ENCODE results near the gene FAM168A.
"Not testable (repeated sequence)": the region's sequence is repeated elsewhere in the genome, so short reads cannot be mapped to it uniquely, and the experiment has no call there.

The FAM168A gene

DNA sequence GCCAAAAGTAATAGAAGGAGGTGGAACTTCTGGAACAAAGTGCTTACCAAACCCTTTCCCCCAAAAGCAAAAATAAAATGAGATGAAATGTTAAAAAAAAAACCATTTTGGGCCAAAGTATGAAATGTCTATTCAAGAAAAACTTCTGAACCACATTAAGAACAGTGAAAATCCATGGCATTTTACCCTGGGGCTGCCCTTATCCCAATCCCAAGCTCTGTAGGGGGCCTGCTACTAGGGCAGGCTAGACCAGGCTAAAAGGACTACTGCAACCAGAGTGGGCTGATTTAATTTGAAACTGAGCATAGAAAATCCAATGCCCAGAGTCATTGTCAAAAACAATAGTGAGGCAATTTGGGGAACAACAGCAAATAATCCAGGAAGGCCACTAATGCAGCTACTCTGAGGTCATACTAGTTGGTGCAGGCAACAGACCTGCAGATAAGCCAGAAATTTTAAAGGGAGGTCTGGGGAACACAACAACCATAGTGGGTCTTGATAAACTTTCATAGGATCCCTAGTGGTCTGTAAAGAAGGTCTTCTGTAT is 122.3 kb downstream of the FAM168A start:
- DNase-seq (ENCODE audit: insufficient read length, low spot score) = no peak

DNA sequence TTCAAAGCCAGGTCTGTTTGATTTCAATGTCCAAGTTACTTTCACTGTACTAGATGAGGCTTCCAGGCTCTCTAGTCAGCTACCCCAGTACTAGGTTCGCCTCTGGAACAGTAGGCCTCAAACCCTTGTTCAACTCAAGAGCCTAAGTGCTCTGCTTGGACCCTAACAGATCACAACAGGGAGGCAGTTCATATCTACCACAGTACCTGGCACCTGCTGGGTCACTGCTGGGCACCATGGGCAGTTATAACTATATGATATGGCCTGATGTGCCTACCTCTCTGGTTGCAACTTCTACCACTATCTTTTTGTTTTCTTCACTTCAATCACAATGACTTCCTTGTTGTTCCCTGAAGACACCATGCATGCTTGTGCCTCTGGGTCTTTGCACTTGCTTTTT is 124.7 kb downstream of the FAM168A start:
- FAIRE-seq (no peak), DNase-seq (ENCODE audit: insufficient read length, low spot score) (no peak)

More for the DNA sequence above, 122.3 kb downstream of the FAM168A start:
- FAIRE-seq = no peak

DNA sequence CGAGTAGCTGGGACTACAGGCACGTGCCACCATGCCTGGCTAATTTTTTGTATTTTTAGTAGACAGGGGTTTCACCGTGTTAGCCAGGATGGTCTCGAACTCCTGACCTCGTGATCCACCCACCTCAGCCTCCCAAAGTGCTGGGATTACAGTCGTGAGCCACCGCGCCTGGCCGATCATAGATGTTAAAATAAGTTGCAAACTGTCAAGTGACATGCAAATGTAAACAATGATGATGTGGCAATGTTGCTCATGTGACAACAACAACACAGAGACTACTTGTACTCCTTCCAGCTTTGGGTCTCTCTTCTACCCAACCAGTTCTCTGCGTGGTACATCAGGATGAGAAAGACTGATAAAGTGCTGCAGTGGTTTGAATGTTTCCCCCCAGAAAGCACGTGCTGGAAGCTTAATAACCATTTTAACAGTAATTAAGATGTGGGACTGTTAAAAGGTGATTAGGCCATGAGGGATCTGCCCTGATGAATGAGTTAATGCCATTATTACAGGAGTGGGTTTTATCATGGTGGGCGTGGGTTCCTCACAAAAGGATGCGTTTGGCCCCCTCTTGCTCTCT is 127.8 kb downstream of the FAM168A start:
- not testable (repeated sequence) for FAIRE-seq; DNase-seq (ENCODE audit: insufficient read length, low spot score)

- DNase-seq (ENCODE audit: insufficient read length, low spot score) = no peak
- no peak for FAIRE-seq
These were observed 128.5 kb downstream of the FAM168A start for GRCh38 chr11:73469401-73469800.

DNA sequence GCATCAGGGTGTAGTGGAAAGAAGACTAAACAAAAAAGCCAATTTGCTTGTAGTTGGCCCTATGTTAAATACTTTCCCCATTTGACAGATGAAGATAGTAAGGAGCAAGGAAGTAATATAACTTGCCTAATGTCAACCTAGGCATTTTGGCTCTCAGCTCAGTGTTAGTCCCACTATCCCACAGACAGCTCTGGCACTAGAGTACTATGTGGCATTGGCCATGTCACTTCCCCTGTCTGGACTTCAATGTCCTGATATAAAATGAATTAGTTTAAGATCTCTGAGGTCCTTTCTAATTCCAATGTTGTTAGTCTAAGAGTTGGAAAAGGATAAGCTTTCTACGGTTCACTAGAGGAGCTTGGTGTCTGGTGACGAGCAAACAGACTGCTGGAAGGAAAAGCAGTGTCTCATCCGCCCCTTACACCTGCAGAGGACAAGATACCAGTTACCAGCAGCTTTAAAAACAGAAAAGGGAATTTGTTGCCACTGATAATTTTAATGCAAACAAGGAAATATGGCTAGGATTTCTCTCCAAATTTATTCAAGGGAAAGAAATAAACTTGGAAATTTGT is 129.2 kb downstream of the FAM168A start:
- FAIRE-seq = no peak
- DNase-seq (ENCODE audit: insufficient read length, low spot score) = no peak

GRCh38 chr11:73467505-73467904 is 130.4 kb downstream of the FAM168A start:
- FAIRE-seq = no peak
- no peak for DNase-seq (ENCODE audit: insufficient read length, low spot score)

GRCh38 chr11:73466643-73467042 is 131.3 kb downstream of the FAM168A start:
- DNase-seq (ENCODE audit: insufficient read length, low spot score) = no peak
- FAIRE-seq = no peak

DNA sequence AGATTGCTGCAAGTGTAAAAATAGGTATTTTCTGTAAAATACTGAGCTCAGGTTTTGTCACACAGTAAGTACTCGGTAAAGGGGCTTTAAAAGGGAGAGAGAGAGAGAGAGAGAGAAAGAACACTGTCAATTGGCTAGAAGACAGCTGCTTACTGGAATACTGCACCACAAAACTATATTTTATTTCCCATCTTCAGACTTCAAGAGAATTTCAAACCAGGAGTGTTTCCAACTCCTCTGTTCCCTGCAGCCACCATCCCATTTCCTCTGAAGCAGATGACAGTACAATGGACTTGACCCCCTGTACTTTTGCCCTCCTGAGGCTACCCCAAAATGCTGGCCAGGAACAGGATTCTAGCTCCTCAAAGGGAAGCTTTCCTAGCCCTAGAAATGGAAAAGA is 132.0 kb downstream of the FAM168A start:
- DNase-seq (ENCODE audit: insufficient read length, low spot score) = no peak
- FAIRE-seq = no peak

DNA sequence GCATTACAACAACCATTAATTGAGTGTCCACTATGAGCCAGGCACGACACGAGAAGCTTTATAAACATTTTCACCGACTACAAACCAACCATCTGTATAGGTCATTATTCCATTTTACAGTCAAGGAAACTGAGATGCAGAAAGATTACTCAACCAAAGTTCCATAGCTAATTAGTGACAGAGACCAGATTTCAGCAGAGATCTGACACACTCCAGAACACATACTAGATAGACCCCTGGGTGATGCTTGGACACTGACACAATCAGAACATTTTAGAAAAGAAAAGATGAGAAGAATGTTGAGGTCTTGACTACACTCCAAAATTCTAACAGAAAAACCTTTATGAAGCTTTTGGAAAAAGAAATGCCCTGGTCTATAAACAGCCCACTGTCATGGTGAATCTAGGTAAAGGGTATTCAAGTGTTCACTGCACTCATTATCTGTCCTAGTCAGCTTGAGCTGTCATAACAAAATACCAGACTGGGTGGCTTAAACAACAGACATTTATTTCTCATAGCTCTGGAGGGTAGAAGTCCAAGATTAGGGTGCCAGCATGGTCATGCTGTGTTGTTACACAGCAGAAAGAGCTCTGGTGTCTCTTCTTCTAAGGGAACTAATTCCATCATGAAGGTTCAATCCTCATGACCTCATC is 132.8 kb downstream of the FAM168A start:
- no peak for FAIRE-seq
- DNase-seq (ENCODE audit: insufficient read length, low spot score) = no peak

DNA sequence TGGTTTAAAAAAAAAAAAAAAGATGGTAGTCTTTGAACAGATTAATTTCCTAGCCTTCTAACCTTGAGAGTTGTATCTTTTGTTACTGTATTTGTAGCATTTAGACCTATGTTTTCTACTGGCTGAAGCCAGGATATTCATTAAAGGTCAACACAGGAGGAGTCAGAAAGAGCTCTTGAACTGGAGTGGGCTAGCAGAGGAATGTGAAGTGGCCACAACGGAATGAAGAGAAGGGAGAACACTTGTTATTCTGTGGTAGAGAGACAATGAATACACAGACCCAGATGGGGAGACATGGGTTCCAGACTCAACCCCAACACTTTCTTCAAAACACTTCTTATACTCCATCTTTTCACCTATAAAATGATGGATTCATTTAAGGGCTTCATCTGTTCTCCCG is 133.6 kb downstream of the FAM168A start:
- DNase-seq (ENCODE audit: insufficient read length, low spot score) = no peak
- no peak for FAIRE-seq

DNA sequence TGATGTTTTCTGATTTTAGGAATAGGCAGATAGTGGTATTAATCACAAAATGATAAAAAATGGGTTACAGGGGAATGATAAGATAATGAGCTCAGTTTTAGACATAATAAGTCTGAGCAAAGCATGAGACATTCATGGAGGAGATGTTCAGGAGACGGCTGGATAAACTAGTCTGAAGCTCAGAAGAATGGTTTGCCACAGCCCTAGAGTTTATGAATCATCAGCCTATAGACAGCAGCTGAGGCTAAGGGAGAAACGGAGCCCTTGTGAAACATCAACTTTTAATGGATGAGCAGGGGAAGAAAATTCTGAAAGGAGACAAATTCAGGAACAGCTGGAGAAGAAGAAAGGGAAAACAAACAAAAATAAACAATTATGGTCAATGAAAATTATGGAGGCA is 134.6 kb downstream of the FAM168A start:
- DNase-seq (ENCODE audit: insufficient read length, low spot score) (no peak), FAIRE-seq (no peak)

DNA sequence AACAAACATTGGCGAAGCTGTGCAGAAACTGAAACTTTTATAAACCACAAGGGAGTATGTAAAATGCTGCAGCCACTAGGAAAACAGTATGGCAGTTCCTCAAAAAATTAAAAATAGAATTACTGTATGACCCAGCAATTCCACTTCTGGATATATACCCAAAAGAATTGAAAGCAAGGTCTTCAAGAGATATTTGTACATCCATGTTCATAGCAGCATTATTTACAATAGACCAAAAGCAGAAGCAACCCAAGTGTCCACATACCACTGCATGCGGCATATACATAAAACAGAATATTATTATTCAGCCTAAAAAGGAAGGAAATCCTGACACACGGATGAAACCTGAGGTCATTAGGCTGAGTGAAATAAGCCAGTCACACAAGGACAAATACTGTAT is 135.9 kb downstream of the FAM168A start:
- no peak for DNase-seq (ENCODE audit: insufficient read length, low spot score)
- no peak for FAIRE-seq

GRCh38 chr11:73461335-73461840 is 136.5 kb downstream of the FAM168A start:
- FAIRE-seq (no peak), DNase-seq (ENCODE audit: insufficient read length, low spot score) (no peak)

DNA sequence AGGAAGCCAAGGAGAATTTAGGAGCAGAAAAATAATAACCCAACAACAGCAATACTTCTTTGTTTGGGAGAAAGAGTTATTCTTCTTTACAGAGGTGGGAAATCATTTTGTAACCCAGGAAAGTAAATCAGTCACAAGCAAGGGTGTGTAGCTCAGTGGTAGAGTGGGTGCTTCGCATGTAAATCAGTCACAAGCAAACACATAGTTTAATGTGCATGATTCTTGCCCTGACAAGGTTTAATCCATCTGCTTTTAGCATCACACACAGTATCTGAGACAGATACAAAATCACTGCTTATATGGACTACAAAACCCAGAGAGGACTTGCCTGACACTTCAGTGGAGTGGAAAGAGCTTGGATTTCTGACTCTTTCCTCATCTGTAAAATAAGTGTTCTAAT is 139.7 kb downstream of the FAM168A start:
- FAIRE-seq = no peak

GRCh38 chr11:73454987-73455386 is 142.9 kb downstream of the FAM168A start:
- DNase-seq (ENCODE audit: insufficient read length, low spot score) (no peak), FAIRE-seq (no peak)

More for the DNA sequence above, 139.7 kb downstream of the FAM168A start:
- no peak for DNase-seq (ENCODE audit: insufficient read length, low spot score)

DNA sequence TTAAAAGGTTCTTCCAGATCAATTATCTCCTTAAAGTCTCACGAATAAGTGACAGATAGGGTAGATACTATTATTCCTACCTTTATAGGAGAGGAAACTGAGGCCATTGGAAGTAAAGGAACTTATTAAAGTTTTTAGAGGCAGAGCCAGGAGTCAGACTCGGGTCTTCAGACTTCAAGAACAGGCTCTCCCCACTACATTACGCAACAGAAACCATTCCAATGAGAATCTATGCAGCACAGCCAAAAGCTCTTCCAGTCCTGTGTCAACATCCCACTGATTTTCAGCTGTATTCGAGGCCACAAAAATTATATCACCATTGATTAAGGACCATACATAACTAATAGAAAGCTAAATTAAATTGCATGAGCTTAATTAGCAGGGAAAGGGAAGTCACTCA is 144.3 kb downstream of the FAM168A start:
- FAIRE-seq (no peak), DNase-seq (ENCODE audit: insufficient read length, low spot score) (no peak)

GRCh38 chr11:73452726-73453125 is 145.2 kb downstream of the FAM168A start:
- FAIRE-seq = no peak
- no peak for DNase-seq (ENCODE audit: insufficient read length, low spot score)

GRCh38 chr11:73451896-73452295 is 146.0 kb downstream of the FAM168A start:
- FAIRE-seq = no peak
- DNase-seq (ENCODE audit: insufficient read length, low spot score) = no peak

GRCh38 chr11:73446766-73447165 is 151.1 kb downstream of the FAM168A start:
- FAIRE-seq (no peak), DNase-seq (ENCODE audit: insufficient read length, low spot score) (no peak)

DNA sequence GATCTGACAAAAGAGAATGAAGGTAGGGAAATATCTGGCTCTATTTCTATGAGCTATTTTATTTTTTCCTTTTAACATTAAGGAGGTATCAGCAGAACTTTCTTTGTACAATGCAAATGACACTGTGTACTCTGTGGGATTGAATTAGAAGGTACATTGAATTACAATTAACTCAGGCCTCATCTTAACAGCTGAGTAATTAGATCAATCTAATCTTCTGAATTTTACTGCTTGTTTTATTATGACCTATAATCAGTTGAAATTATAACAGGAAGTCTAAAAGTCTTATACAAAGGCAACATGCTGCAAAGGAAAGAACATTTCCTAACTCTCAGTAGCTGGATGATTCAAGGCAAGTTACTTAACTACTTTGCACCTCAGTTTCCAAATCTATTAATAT is 151.9 kb downstream of the FAM168A start:
- DNase-seq (ENCODE audit: insufficient read length, low spot score) (no peak), FAIRE-seq (no peak)

- no peak for DNase-seq (ENCODE audit: insufficient read length, low spot score)
- no peak for FAIRE-seq
These were observed 158.7 kb downstream of the FAM168A start for GRCh38 chr11:73439002-73439843.

All from HTR-8/SVneo (cell line).